ENCODE data around the gene CSRNP3. TPM values are rescaled to one million over a fixed set of nuclear protein-coding genes. Genes with fewer than 3 reads are reported as not detected.

CSRNP3 gene
- total and polyA plus RNA-seq, 4 donors = 0.18 to 2.2 (median 2.0) TPM

- no peak for TF ChIP-seq RXRA (IDR thresholded peaks at IDR 0.05)
- no peak for TF ChIP-seq FOXA2 (IDR thresholded peaks at IDR 0.05)
- TF ChIP-seq HNF4G (IDR thresholded peaks at IDR 0.05) = no peak
Measured at GRCh38 chr2:165454905-165455304, 14.6 kb upstream of the CSRNP3 start (continued).

- Histone ChIP-seq H3K4me3 (ENCODE audit: low read depth in 1 of 3, low read length in 3 of 3) (no peak overlapping the region), H3K27me3 (ENCODE audit: control insufficient read depth in 4 of 4, insufficient read depth in 4 of 4, low read length in 3 of 4) (no peaks in the 10 kb centered on the region), H3K27ac (ENCODE audit: low read depth in 1 of 2, low read length in 2 of 2) (no peak overlapping the region), H3K36me3 (ENCODE audit: control insufficient read depth in 4 of 4, insufficient read depth in 3 of 4, low read depth in 1 of 4, low read length in 3 of 4) (no peaks in the 10 kb centered on the region), H3K9me3 (ENCODE audit: control insufficient read depth in 4 of 4, low read length in 3 of 4) (no peaks in the 10 kb centered on the region), H3K4me1 (ENCODE audit: control insufficient read depth in 4 of 4, insufficient read depth in 4 of 4, low read length in 3 of 4) (no peaks in the 10 kb centered on the region), H3K9ac (ENCODE audit: low read depth in 1 of 2, low read length in 2 of 2) (no peak overlapping the region)
- no peak for TF ChIP-seq ZBTB33 (IDR thresholded peaks at IDR 0.05)
- TF ChIP-seq REST (IDR thresholded peaks at IDR 0.05) = no peak
- TF ChIP-seq FOXA2 (IDR thresholded peaks at IDR 0.05) = no peak
- TF ChIP-seq NR2F2 (IDR thresholded peaks at IDR 0.05) = no peak
- no peak for TF ChIP-seq JUND (IDR thresholded peaks at IDR 0.05)
- TF ChIP-seq HNF4G (IDR thresholded peaks at IDR 0.05) = no peak
- no peak for TF ChIP-seq HNF4A (conservative IDR thresholded peaks at IDR 0.05)
- no peak for TF ChIP-seq RAD21 (IDR thresholded peaks at IDR 0.05)
- no peak for TF ChIP-seq ATF3 (IDR thresholded peaks at IDR 0.05)
- no peak for TF ChIP-seq MAX (IDR thresholded peaks at IDR 0.05)
- WGBS = 64% methylated on average over 1 of the region's 1 CpG
- DNase-seq (ENCODE audit: low spot score) = no peak
Measured at GRCh38 chr2:165456027-165456426, 13.5 kb upstream of the CSRNP3 start.

- WGBS = 80% methylated on average over 3 of the region's 3 CpGs
- TF ChIP-seq HNF4A (conservative IDR thresholded peaks at IDR 0.05) (no peak), MAX (IDR thresholded peaks at IDR 0.05) (no peak), RAD21 (IDR thresholded peaks at IDR 0.05) (no peak), NR2F2 (IDR thresholded peaks at IDR 0.05) (no peak), RXRA (IDR thresholded peaks at IDR 0.05) (no peak), FOXA1 (IDR thresholded peaks at IDR 0.05) (no peak), TAF1 (conservative IDR thresholded peaks at IDR 0.05) (no peak), GABPA (IDR thresholded peaks at IDR 0.05 in 1 of 2, conservative IDR thresholded peaks at IDR 0.05 in 1 of 2) (no peak), JUND (IDR thresholded peaks at IDR 0.05) (no peak), YY1 (IDR thresholded peaks at IDR 0.05) (no peak), ZBTB33 (IDR thresholded peaks at IDR 0.05) (no peak), FOXA2 (IDR thresholded peaks at IDR 0.05) (no peak)
- no peaks in the 10 kb centered on the region for H3K9me3 ChIP-seq (ENCODE audit: control insufficient read depth in 4 of 4, low read length in 3 of 4)
- no peak overlapping the region for H3K27ac ChIP-seq (ENCODE audit: low read depth in 1 of 2, low read length in 2 of 2)
- no peaks in the 10 kb centered on the region for H3K36me3 ChIP-seq (ENCODE audit: control insufficient read depth in 4 of 4, insufficient read depth in 3 of 4, low read depth in 1 of 4, low read length in 3 of 4)
- H3K27me3 ChIP-seq (ENCODE audit: control insufficient read depth in 4 of 4, insufficient read depth in 4 of 4, low read length in 3 of 4) = no peaks in the 10 kb centered on the region
- H3K4me1 ChIP-seq (ENCODE audit: control insufficient read depth in 4 of 4, insufficient read depth in 4 of 4, low read length in 3 of 4) = no peaks in the 10 kb centered on the region
- H3K4me3 ChIP-seq (ENCODE audit: low read depth in 1 of 3, low read length in 3 of 3) = no peak overlapping the region
- no peak overlapping the region for H3K9ac ChIP-seq (ENCODE audit: low read depth in 1 of 2, low read length in 2 of 2)
- DNase-seq (ENCODE audit: low spot score) = no peak
Measured at GRCh38 chr2:165462443-165462842, 7.1 kb upstream of the CSRNP3 start.

Data from liver (tissue), 9 donors.